Stimulated activated CD4-positive, alpha-beta T cell treated with anti-CD3 and anti-CD28 coated beads, Interleukin-2, amount 100 ng/mL, for 48 hours (primary cell): ENCODE data around the gene ARHGAP31.
"Not testable (repeated sequence)": the region's sequence is repeated elsewhere in the genome, so short reads cannot be mapped to it uniquely, and the experiment has no call there.

Source experiments
- DNase-seq, 2 donors: peaks; one replicate each; pipeline ENCODE4 v3.0.0-alpha.2; 2020

Gene ARHGAP31

DNA sequence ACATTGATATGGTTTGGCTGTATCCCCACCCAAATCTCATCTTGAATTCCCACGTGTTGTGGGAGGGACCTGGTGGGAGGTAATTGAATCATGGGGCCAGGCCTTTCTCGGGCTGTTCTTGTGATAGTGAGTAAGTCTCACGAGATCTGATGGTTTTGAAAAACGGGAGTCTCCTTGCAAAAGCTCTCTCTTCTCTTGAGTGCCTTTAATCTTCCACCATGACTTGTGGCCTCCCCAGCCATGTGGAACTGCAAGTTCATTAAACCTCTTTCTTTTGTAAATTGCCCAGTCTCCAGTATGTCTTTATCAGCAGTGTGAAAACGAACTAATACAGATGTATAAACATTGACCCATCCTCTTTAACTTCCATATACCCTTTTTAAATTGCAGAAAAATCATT is 26.6 kb downstream of the ARHGAP31 start:
- not testable (repeated sequence) for DNase-seq

- peak; percentile 12 to 13 for DNase-seq
Observed at GRCh38 chr3:119322021-119322834, 28.0 kb downstream of the ARHGAP31 start.

DNA sequence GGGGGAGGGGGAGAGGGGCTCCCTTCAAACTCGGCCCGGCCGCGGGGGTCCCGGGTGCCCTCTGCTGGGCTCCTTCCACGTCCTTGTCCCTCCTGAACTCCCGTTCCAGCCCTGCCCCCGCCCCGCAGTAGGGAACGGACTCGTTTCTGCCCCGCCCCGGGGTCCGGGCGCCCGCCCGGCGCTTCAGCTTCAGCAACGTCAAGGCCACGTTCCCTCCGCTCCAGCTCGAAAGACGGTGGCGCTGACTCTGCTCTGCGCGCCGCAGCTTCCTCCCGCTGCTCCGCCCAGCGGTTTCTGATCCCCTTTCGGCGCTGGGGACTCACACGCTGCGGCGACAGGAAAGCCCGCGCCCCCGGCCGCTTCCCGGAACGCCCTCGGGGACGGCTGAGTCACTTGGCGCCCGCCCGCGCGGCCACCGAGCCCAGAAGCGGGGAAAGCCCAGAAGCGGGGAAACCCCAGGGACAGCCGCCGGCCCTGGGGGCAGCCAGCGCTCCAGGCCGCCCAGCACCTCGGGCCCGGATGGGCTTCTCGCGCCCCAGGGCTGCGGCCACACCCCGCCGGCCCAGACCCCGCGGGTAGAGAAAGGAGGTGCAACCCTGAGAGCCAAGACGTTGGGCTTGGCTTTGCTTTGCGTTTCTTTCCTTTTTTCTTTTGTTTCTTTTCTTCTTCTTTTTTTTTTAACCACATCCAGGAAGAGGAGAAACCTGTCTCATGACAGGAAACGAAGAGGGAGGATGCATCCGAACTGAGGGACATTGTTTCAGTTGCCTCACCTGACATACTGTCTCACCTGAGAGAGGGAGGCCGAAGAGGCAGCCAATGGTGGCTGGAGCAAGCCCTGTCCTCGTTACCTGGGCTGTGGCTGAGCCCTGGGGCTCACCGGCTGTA is 28.9 kb downstream of the ARHGAP31 start:
- DNase-seq: peak; percentile 92 to 93

- no peak for DNase-seq
Observed at GRCh38 chr3:119323723-119324085, 29.5 kb downstream of the ARHGAP31 start.

DNA sequence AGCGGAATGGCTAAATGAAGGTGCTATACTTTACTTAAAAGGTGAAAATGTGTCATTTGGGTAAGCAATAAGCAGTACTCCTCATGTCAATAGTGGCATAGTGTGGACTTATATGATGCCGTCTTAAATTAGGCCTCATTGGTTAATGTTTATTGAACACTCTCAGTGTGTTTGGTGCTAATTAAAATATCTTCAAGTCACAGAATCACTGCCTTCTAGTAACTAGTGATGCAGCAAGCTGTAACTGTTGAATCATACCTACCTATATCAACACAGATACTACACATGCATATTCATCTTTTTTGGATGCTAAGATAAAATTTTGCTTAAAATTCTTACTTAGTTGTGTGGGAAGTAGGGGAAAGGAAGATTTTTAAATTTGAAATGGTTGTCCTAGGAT is 30.7 kb downstream of the ARHGAP31 start:
- no peak for DNase-seq

GRCh38 chr3:119326976-119327375 is 32.8 kb downstream of the ARHGAP31 start:
- DNase-seq: no peak

DNA sequence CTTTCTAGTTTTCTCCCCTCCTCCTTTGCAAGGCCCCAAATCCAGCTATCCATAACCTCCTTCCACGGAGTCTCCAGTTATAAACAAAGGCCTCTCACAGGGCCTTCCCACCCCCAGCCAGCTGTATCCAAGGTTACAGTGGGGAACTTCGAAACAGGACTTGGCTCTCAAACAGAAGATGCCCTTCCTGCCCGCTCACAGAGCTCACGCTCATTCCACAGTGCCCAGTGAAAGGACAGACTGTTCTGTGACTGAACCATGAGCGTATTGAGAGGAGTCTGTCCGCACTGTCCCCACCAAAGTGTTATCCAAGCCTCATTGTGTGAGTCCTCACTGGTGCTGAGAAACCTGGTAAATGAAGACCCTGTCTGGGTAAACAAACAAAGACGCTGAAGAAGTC is 35.4 kb downstream of the ARHGAP31 start:
- DNase-seq: no peak

GRCh38 chr3:119330181-119330580 is 36.0 kb downstream of the ARHGAP31 start:
- DNase-seq: no peak

GRCh38 chr3:119330858-119331257 is 36.7 kb downstream of the ARHGAP31 start:
- DNase-seq: no peak

DNA sequence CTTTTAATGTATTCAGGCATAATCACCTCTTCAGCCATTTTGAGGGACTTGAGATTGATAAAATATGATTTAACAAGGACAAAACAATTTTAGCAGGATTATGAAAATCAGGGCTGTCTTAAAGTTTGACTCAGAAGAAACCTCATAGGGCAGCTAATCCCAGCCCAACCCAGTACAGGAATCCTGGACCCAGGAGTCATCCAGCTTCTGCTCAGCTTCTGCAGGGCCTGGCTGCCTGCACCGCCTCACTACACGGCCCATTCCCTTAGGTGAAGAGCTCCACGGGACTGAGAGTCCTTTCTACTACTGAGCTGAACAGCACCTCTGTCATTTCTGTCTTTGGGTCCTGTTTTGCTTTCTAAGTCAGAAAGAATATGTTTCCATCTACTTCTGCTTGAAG is 37.5 kb downstream of the ARHGAP31 start:
- DNase-seq: no peak

DNA sequence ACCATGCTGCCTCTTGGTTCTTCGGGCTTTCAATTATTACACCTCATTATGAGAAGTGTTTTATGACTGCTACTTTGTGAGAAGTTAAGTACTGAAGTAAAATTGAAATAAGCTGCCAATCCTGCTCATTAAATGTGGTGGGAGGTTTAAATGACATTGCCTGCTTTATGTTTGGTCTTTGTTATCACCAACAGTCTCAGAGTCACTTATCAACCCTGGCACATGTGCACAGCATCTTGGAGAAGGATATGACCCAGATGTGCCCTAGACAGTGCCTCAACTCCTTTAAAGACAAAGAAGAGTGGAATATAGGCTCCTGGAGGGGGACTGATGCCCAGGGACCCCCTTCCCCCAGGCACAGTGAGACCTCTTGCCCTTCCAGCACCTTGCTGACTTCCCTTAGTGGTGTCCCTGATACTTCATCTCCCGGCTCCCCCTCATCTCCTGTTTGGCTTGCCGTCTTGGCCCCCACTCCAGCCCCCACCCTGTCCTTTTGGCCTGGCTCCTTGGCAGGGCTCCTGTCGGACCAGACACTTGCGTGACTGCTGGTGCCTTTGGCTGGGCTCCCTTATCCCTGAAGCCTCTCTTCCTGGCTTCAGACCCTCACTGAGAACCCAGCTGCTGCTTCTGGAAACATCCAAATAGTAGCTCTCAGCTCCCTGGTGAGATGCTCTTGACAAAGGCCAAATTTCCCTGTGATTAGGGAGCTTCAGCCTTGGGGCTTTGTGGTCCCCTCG is 39.8 kb downstream of the ARHGAP31 start:
- no peak for DNase-seq

- DNase-seq: no peak
Observed at GRCh38 chr3:119336823-119337222, 42.6 kb downstream of the ARHGAP31 start.

DNA sequence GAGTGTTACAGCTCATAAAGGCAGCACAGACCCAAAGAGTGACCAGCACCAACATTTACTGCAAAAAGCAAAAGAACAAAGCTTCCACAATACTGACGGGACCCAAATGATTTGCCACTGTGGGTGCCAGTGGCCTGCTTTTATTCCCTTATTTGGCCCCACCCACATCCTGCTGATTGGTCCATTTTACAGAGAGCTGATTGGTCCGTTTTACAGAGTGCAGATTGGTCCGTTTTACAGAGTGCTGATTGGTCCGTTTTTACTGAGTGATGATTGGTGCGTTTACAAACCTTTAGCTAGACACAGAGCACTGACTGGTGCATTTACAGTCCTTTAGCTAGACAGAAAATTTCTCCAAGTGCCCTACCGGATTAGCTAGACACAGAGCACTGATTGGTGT is 43.2 kb downstream of the ARHGAP31 start:
- DNase-seq: not testable (repeated sequence)

DNA sequence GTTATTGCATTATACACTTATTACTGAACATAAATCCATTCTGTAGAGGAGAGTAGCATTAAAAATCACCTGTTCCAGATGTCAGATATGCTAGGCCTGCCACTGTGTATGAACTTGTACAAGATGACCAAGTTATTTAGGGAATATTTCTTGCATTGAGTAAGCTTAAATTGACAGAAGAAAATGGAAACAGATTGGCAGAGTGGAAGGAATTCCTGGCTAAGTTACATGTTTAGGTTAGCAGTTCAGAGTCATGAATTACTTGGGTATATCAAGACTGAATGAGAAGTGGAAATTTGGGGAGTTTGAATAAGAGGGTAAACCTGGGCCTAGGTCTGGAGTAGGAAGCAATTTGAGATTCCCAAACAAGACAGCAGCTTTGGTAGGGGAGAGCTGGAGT is 44.6 kb downstream of the ARHGAP31 start:
- no peak for DNase-seq

DNA sequence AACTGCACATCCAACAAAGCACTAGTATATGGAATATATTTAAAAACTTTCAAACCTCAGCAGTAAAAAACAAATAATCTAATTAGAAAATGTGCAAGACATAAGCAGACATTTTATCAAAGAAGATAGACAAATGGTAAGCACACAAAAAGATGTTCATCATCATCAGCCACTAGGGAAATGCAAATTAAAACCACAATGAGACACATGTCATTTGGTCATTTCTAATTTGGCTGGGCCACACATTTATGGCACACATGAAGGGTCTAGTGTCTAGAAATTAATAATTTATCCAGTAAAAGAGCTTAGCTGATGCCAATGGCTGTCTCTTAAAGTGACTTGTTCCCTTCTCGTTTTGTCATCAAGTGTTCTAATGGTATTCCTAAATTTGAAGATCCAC is 45.8 kb downstream of the ARHGAP31 start:
- no peak for DNase-seq

DNA sequence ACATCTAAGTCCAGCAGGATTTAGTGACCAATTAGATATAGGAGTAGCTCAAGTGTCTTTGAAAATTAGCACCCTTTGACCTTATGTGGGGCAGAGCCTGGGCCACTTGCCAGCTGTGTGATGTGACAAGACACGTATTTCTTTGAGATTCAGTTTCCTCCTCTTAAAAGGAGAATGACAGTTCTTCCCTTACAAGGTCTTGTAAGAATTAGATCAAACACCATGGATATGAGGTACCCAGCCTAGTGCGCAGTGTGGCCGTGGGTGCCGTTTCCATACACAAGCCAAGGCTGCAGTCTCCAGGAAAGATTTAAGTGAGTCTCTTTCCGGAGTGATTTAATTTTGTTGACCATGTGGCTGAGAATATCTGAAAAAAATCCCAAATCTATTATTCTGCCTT is 46.3 kb downstream of the ARHGAP31 start:
- no peak for DNase-seq

DNA sequence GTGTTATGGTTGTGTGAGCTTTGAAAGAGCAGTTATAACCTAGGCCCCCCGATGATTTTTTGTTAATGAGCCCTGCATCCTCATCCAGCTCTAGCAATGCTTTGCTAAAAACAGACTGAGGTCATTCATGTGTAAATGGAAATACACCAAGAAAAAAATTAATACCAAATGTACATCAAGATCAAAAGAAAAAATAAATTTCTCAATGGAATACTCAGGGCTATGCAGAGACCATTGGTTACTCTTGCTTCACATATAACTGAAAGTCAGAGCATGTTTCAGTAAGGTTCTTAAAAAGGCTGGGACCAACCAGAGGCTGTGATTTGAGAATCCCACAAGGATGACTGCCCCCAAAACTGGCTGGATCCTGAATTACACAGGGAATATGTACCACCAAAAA is 48.0 kb downstream of the ARHGAP31 start:
- DNase-seq: no peak

DNA sequence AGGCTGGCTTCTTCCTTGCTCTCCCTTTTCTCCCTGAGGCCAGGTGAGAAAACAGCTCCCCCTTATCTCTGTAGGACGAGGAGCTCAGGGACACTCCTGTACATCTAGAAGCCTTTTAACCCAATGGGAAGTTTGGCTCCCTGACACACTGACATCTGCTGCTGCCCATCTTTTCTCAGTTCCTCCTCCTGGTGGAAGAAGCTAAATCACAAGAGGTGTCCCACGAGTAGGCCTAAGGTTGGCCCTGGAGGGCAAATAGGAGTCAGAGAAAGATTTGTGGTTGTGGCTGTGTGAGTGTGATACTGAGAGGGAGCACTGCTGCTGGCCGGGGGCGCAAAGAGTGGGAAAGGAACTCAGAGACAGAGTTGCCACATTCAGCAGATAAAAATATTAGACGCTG is 49.5 kb downstream of the ARHGAP31 start:
- no peak for DNase-seq

DNA sequence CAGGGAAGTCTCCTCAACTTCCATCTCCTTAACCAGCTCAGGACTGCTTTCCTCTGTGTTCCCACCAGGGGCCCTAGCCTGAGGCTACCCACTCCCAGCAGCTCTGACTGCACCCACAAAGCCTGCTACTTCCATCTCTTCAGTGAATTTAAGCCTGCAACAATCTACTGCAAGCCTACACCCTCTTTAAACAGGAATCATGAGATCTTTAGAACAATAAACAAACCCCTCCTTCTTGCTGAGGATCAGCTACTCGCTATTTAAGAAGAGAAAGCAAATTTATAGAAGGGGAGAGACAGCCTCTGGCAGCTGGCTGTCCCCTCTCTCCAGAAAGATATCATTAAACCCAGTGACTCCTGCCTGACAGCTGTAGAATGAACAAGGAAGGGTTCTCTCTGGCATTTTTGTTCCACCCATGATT is 51.9 kb downstream of the ARHGAP31 start:
- no peak for DNase-seq

GRCh38 chr3:119347036-119347435 is 52.9 kb downstream of the ARHGAP31 start:
- no peak for DNase-seq

DNA sequence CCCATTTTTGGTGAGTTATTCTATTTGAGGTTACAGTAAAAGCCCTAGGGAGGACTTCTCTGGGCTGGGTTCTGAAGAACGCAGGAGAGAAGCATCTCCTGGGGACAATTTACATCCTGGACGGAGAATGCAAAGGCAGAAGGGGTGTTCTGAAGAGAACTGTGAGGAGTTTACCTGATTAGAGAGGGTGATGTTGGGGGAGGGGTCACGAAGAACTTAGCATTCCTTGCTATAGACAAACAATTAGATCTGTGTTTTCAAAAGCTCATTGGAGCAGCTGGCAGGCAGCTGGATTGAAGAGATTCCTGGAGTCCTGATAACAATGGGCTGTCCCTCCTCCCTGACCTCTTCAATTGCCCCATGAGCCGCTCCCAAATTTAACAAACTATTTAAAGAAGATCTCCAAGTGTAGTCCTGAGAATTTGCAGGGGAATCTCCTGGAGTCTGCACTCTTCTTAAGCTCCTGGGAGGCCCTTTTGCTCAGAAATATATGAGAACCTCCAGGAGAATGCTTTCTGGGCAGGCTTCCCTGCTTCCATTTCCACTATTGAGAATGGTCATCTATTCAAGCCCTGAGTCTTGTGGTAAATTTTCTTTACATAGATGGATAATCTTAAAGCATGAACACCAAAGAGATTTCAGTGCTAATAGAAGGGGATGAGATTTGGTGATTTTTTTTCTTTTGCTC is 55.3 kb downstream of the ARHGAP31 start:
- no peak for DNase-seq

DNA sequence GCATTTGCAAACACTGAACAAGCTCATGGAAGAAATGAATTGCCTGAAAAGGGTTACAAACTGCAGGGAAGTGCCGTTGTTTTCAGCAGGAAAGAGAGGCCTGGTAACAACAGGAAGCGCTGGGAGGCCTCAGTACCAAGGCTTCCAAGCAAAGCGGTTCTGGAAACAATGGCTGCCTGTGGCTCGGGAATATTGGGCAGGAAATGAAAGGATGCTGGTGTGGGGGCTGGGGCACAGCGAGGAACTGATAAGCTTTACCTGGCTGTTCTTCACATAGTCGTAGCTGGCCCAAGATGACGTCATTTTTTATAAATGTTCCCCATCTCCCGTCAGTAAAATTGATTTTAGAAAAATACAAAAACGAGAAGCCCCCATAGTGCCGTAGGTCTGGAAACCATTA is 55.9 kb downstream of the ARHGAP31 start:
- DNase-seq: no peak

GRCh38 chr3:119351581-119351980 is 57.4 kb downstream of the ARHGAP31 start:
- DNase-seq: no peak
